Loucy (cell line): ENCODE data around the gene CHN2.

Experiments used
- H2AFZ ChIP-seq: fragments of 200-600 bp; sonication (generic); 2 replicates; pipeline ENCODE4 v1.6.0; 2016; ENCODE audit warnings: antibody characterized with exemption, mild to moderate bottlenecking, low read length, moderate library complexity
- H3F3A ChIP-seq: fragments of 200-600 bp; 2 replicates; pipeline ENCODE4 v1.6.0; 2016; ENCODE audit warnings: antibody characterized with exemption, low read depth, mild to moderate bottlenecking
- H3K27me3 ChIP-seq: fragments of 200-600 bp; sonication (generic); 2 replicates; pipeline ENCODE4 v1.6.1; 2014; ENCODE audit warnings: low read length, mild to moderate bottlenecking; ENCODE audit not compliant: insufficient read depth, poor library complexity, severe bottlenecking
- H3K36me3 ChIP-seq: fragments of 200-600 bp; sonication (generic); 2 replicates; pipeline ENCODE4 v1.6.1; 2016; ENCODE audit warnings: low read length; ENCODE audit not compliant: insufficient read depth
- H3K4me1 ChIP-seq: fragments of 200-600 bp; sonication (generic); 2 replicates; pipeline ENCODE4 v1.5.1; 2014; ENCODE audit warnings: low read length, mild to moderate bottlenecking; ENCODE audit not compliant: insufficient read depth, poor library complexity, severe bottlenecking
- H3K4me2 ChIP-seq: fragments of 200-600 bp; sonication (generic); 2 replicates; pipeline ENCODE4 v1.6.0; 2014; ENCODE audit warnings: antibody characterized with exemption, low read length, low read depth, mild to moderate bottlenecking; ENCODE audit not compliant: poor library complexity, severe bottlenecking
- H3K4me3 ChIP-seq: fragments of 200-600 bp; sonication (generic); 2 replicates; pipeline ENCODE4 v1.5.1; 2014; ENCODE audit warnings: low read length, mild to moderate bottlenecking, mixed read lengths; ENCODE audit not compliant: poor library complexity, severe bottlenecking
- H3K79me2 ChIP-seq: fragments of 200-600 bp; sonication (generic); 2 replicates; pipeline ENCODE4 v1.6.1; 2014; ENCODE audit warnings: low read length; ENCODE audit not compliant: insufficient read depth
- H3K9ac ChIP-seq: fragments of 200-600 bp; sonication (generic); 2 replicates; pipeline ENCODE4 v1.6.0; 2014; ENCODE audit warnings: mild to moderate bottlenecking, low read depth, low read length, moderate library complexity; ENCODE audit not compliant: poor library complexity, severe bottlenecking
- H3K9me2 ChIP-seq: fragments of 200-600 bp; sonication (generic); replicated peaks from 2 replicates; pipeline ENCODE4 v1.6.1; 2016; ENCODE audit warnings: low read depth, low read length, mixed read lengths
- H3K9me3 ChIP-seq: fragments of 200-600 bp; sonication (generic); 2 replicates; pipeline ENCODE4 v1.6.1; 2014; ENCODE audit warnings: mild to moderate bottlenecking, antibody characterized with exemption, low read length, low read depth; ENCODE audit not compliant: insufficient read depth
- H4K20me1 ChIP-seq: fragments of 200-600 bp; sonication (generic); 2 replicates; pipeline ENCODE4 v1.6.0; 2014; ENCODE audit warnings: antibody characterized with exemption, low read length, mild to moderate bottlenecking; ENCODE audit not compliant: insufficient read depth, poor library complexity, severe bottlenecking
- CTCF ChIP-seq: fragments of 200-600 bp; sonication (generic); conservative IDR thresholded peaks from 2 replicates; pipeline ENCODE4 v1.5.1; 2014; ENCODE audit warnings: mild to moderate bottlenecking, antibody characterized with exemption, low read length
- EZH2phosphoT487 ChIP-seq: fragments of 200-600 bp; IDR thresholded peaks from 2 replicates; pipeline ENCODE4 v1.6.1; 2018; ENCODE audit warnings: antibody characterized with exemption, mild to moderate bottlenecking, moderate library complexity, borderline replicate concordance

CHN2 gene

DNA sequence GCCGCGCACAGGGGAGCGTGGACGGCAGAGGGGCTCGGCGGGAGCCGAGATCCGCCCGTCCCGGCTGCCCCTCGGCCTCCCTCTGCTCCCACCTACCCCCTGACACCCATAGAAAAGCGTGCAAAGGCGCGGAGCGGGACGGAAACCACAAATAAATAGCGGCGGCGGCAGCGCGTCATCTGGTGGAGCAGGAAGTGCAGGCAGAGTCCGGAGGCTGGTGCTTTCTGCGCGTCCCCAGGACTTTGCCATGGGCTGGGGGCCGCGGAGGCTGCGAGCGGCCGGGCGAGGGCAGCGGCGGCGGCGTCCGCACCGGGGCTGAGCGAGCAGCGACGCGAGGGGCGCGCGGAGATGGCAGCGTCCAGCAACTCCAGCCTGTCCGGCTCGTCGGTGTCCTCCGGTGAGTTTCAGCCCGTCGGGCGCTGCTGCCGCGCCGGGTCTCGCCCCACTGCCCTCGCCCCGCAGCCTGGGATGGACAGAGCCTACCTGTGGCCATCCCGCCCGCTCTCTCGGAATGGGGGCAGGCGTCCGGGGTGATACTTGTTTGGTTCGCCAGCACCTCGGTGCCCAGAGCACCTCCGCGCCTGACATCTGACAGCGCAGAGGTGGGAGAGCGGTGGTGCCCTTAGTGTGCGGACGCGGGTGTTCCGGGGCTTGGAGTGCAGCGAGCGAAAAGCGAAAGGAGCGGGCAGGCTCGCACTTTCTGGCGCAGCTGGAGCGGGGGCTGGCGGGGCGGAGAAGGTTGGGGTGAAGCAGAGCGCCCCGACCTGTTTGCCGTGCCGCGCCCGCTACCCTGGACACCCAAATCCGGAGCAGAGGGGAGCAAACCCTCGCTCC is at the start of gene CHN2:
Gene CHN2 (plus strand): TSS at position 182 of the 834 bp plus-strand sequence.
- H3F3A ChIP-seq = peaks cover 9% of the 10 kb centered on the region
- H3K79me2 ChIP-seq = peaks cover 43% of the 10 kb centered on the region
- H3K9ac ChIP-seq = peak within 1 kb of the TSS; percentile 75
- H3K36me3 ChIP-seq = no peaks in the 10 kb centered on the region
- no peaks in the 10 kb centered on the region for H3K27me3 ChIP-seq
- peak within 1 kb of the TSS; percentile 93 for H2AFZ ChIP-seq
- peaks cover 4% of the 10 kb centered on the region for H4K20me1 ChIP-seq
- peaks cover 56% of the 10 kb centered on the region for H3K4me1 ChIP-seq
- H3K9me2 ChIP-seq = no peaks in the 10 kb centered on the region
- no peak for TF ChIP-seq EZH2phosphoT487
- no peak for TF ChIP-seq CTCF
- no peaks in the 10 kb centered on the region for H3K9me3 ChIP-seq
- peak within 1 kb of the TSS; percentile 79 for H3K4me3 ChIP-seq
- H3K4me2 ChIP-seq = peak within 1 kb of the TSS; percentile 98

DNA sequence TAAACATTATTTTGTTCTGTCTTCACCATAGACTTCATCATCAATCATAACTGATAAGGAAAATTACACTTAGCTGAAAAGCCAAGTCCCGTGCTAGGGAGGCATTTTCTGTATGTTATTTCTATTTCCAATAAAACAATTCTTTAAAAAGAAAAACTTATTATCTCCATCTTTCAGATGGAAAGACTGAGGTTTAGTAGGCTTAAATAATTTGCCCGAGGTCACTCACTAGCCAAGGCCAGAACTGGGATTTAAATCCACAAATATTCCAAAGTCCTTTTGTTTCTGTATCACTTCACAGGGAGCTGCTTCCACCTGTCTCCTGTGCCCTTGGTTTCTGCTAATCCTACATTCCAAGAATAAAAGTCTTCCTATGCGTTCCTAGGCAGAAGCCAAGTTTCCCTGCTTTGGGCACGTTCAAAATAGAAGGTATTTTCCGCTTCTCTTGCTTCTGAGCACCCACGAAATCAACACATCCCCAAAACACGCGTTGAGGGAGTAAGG is 49.0 kb upstream of the CHN2 start:
- TF ChIP-seq EZH2phosphoT487 (no peak), CTCF (no peak)
- peak overlapping the region; percentile 70 for H3K4me2 ChIP-seq
- H3K79me2 ChIP-seq = no peaks in the 10 kb centered on the region
- no peaks in the 10 kb centered on the region for H3K4me1 ChIP-seq
- peak overlapping the region; percentile 81 for H2AFZ ChIP-seq
- H3K27me3 ChIP-seq = no peaks in the 10 kb centered on the region
- H3K36me3 ChIP-seq = no peaks in the 10 kb centered on the region
- no peaks in the 10 kb centered on the region for H4K20me1 ChIP-seq
- no peaks in the 10 kb centered on the region for H3F3A ChIP-seq
- no peaks in the 10 kb centered on the region for H3K9me2 ChIP-seq
- peak overlapping the region; percentile 72 for H3K4me3 ChIP-seq
- peak overlapping the region; percentile 69 for H3K9ac ChIP-seq
- no peaks in the 10 kb centered on the region for H3K9me3 ChIP-seq

DNA sequence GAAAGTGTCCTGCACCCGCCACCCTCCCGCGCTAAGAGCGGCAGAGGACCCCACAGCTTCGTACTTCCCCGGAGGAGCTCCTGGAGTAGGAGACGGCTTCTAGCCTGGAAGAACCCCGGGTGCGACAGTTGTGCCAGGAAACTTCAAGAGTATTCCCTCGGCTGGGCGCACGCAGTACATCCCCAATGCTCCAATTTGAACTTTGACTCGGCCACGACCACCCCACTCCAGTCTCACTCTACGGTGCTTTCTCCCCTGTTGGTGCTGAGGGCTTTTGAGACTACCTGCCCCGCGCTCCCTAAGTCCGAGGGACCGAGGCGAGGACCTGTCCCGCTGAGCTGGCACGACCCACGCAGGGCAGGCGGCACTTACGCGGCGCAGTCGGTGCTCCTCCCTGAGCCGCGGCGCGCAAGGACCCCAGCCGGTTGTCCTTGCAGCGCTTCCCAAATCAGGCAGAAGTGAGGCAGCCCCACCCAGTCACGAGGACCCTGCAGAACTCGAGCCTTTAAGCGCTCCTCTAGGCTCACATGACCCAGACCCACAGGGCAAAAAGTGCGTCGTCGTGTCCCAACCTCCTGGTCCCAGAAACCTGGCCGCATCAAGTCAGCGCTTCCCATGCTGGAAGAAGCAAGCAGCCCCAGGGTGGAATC is 48.4 kb upstream of the CHN2 start, which contains the start of gene CPVL:
Gene CPVL (minus strand): TSS at position 481 of the 650 bp plus-strand sequence. CDS start 25,476 bp downstream, outside the sequence.
- H3K36me3 ChIP-seq = no peaks in the 10 kb centered on the region
- H3K9me2 ChIP-seq = no peaks in the 10 kb centered on the region
- peak within 1 kb of the TSS; percentile 72 for H3K4me3 ChIP-seq
- H3K4me1 ChIP-seq = no peaks in the 10 kb centered on the region
- peak within 1 kb of the TSS; percentile 81 for H2AFZ ChIP-seq
- no peaks in the 10 kb centered on the region for H3K9me3 ChIP-seq
- no peaks in the 10 kb centered on the region for H3K27me3 ChIP-seq
- H3K9ac ChIP-seq = peak within 1 kb of the TSS; percentile 69
- no peaks in the 10 kb centered on the region for H4K20me1 ChIP-seq
- H3K4me2 ChIP-seq = peak within 1 kb of the TSS; percentile 70
- H3K79me2 ChIP-seq = no peaks in the 10 kb centered on the region
- TF ChIP-seq CTCF (no peak), EZH2phosphoT487 (no peak)
- no peaks in the 10 kb centered on the region for H3F3A ChIP-seq
